ENCODE data around the gene BCCIP. TPM values are rescaled to one million over a fixed set of nuclear protein-coding genes. Genes with fewer than 3 reads are reported as not detected.

Gene BCCIP
- total and polyA plus RNA-seq, 8 donors = 39.4 to 86.2 (median 77.5) TPM

DNA sequence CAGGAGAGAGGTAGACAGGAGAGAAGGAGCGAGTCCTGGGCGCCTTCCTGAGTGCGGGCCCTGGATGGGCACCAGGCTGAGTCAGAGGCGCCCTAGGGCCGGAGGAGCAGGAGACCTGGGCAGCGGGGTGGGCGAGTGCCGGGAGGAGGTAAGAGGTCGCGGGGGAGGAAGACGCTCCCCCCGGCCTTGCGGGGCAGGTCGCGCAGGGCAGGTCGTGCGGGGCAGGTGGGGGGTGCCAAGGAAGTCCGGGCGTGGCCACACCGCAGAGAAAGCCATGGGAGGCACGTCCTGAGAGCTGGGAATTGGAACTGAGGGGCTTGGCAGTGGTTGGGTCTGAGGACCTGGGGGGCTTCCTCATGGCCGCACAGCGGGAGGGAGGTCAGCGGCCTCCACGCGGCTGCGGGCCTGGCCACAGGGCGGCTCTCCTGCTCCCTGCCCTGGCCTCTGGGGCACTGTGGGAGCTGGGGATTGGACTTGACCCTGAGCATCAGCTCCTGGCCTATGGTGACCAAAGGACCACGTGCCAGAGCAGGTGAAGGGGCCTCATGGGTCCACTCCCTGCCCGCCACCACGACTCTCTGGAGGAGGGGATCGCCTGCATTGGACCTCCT is 48.7 kb upstream of the BCCIP start:
- intact Hi-C loops (cut with DNase I) = no loop called here
- ATAC-seq (no peak), DNase-seq (peak in 1 of 4 donors; percentile 79)
- Histone ChIP-seq H3K27me3 (peaks cover 0 to 24% of the 10 kb centered on the region in 2 donors), H3K36me3 (no peaks in the 10 kb centered on the region), H3K27ac (no peak overlapping the region), H3K4me1 (no peaks in the 10 kb centered on the region), H3K4me3 (no peak overlapping the region), H3K9me3 (no peaks in the 10 kb centered on the region)
- TF ChIP-seq CTCF (IDR thresholded peaks at IDR 0.05) = no peak

- H3K4me3 ChIP-seq = no peak within 1 kb of the TSS
- no peak within 1 kb of the TSS for H3K27ac ChIP-seq
- intact Hi-C loops (cut with DNase I) = no loop called here
- peaks cover 0 to 24% of the 10 kb centered on the region in 2 donors for H3K27me3 ChIP-seq
- H3K4me1 ChIP-seq = no peaks in the 10 kb centered on the region
- no peaks in the 10 kb centered on the region for H3K9me3 ChIP-seq
- DNase-seq (peak in 1 of 4 donors; percentile 65), ATAC-seq (no peak)
- no peaks in the 10 kb centered on the region for H3K36me3 ChIP-seq
- TF ChIP-seq CTCF (IDR thresholded peaks at IDR 0.05) = no peak
These were observed 47.7 kb upstream of the BCCIP start, which contains the start of gene MMP21 for GRCh38 chr10:125775491-125776106. MMP21 (minus strand) TSS chr10:125775821; CDS start chr10:125775821, 0 bp downstream.

DNA sequence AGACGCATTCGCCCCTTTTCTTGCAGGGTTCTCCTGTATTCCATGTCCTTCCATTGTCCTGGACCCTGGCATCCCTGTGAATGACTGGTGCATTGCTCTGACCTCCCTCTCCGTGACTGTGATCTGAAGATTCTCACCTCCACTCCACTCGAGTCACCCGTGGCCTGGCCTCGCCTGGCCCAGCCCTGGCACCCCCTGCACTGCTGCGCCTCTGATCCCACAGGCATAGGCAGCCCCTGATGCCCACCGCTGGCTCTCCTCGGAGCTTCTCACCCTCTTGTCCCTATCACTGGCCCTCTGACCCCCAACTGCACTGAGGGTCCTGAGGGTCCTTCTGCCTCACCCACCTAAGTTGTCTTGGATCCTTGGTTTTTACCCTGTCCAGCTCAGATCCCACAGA is 45.5 kb upstream of the BCCIP start:
- no peaks in the 10 kb centered on the region for H3K36me3 ChIP-seq
- ATAC-seq = no peak

GRCh38 chr10:125778556-125778955 is 44.8 kb upstream of the BCCIP start:
- peaks cover 0 to 19% of the 10 kb centered on the region in 2 donors for H3K27me3 ChIP-seq
- H3K27ac ChIP-seq = no peak overlapping the region
- no peaks in the 10 kb centered on the region for H3K36me3 ChIP-seq
- H3K4me1 ChIP-seq = no peaks in the 10 kb centered on the region
- ATAC-seq (no peak), DNase-seq (no peak)
- no peak overlapping the region for H3K4me3 ChIP-seq
- intact Hi-C loops (cut with DNase I) = no loop called here
- no peak for TF ChIP-seq CTCF (IDR thresholded peaks at IDR 0.05)
- no peaks in the 10 kb centered on the region for H3K9me3 ChIP-seq

More for the DNA sequence above, 45.5 kb upstream of the BCCIP start:
- peak in 1 of 4 donors; percentile 50 for DNase-seq
- intact Hi-C loops (cut with DNase I) = no loop called here
- H3K27me3 ChIP-seq = peaks cover 0 to 24% of the 10 kb centered on the region in 2 donors
- H3K27ac ChIP-seq = no peak overlapping the region
- no peak overlapping the region for H3K4me3 ChIP-seq
- no peak for TF ChIP-seq CTCF (IDR thresholded peaks at IDR 0.05)
- no peaks in the 10 kb centered on the region for H3K9me3 ChIP-seq
- H3K4me1 ChIP-seq = no peaks in the 10 kb centered on the region

GRCh38 chr10:125779403-125780327 is 43.7 kb upstream of the BCCIP start:
- H3K27me3 ChIP-seq = peaks cover 0 to 8% of the 10 kb centered on the region in 2 donors
- H3K9me3 ChIP-seq = no peaks in the 10 kb centered on the region
- H3K36me3 ChIP-seq = no peaks in the 10 kb centered on the region
- ATAC-seq (no peak), DNase-seq (no peak)
- H3K27ac ChIP-seq = no peak overlapping the region
- no peak overlapping the region for H3K4me3 ChIP-seq
- H3K4me1 ChIP-seq = no peaks in the 10 kb centered on the region
- no peak for TF ChIP-seq CTCF (IDR thresholded peaks at IDR 0.05)
- intact Hi-C loops (cut with DNase I) = no loop called here

Measured in left lung (tissue), 10 donors.